Neural progenitor cell (in vitro differentiated cells): ENCODE measurements around the gene SOS2. TPM values are rescaled to one million over a fixed set of nuclear protein-coding genes. Genes with fewer than 3 reads are reported as not detected.
A peak's percentile ranks its signal among the peaks of the same experiment; 100 is the strongest.

Source experiments
- DNase-seq: peaks from one replicate; pipeline ENCODE4 v3.0.0-alpha.2; 2016; ENCODE audit warnings: low spot score
- H2AFZ ChIP-seq: fragments of 200-600 bp; sonication (generic); replicated peaks from 2 replicates; pipeline ENCODE4 v1.6.1; 2016; ENCODE audit warnings: antibody characterized with exemption
- H3F3A ChIP-seq: fragments of 200-600 bp; sonication (generic); 2 replicates; pipeline ENCODE4 v1.6.1; 2016; ENCODE audit warnings: antibody characterized with exemption, low read depth
- H3K27ac ChIP-seq: fragments of 200-600 bp; sonication (generic); 2 replicates; pipeline ENCODE4 v1.5.1; 2016; ENCODE audit warnings: mild to moderate bottlenecking
- H3K27me3 ChIP-seq: fragments of 200-600 bp; sonication (generic); 2 replicates; pipeline ENCODE4 v1.6.1; 2016; ENCODE audit warnings: mild to moderate bottlenecking, moderate library complexity
- H3K36me3 ChIP-seq: fragments of 200-600 bp; sonication (generic); 2 replicates; pipeline ENCODE4 v1.5.1; 2016
- H3K4me1 ChIP-seq: fragments of 200-600 bp; sonication (generic); 2 replicates; pipeline ENCODE4 v1.6.1; 2016; ENCODE audit warnings: mixed run types
- H3K4me2 ChIP-seq: fragments of 200-600 bp; sonication (generic); 2 replicates; pipeline ENCODE4 v1.6.1; 2016
- H3K4me3 ChIP-seq: fragments of 200-600 bp; sonication (generic); 2 replicates; pipeline ENCODE4 v1.5.1; 2016
- H3K79me2 ChIP-seq: fragments of 200-600 bp; sonication (generic); 2 replicates; pipeline ENCODE4 v1.6.1; 2016; ENCODE audit warnings: low read depth
- H3K9ac ChIP-seq: fragments of 200-600 bp; sonication (generic); 2 replicates; pipeline ENCODE4 v1.6.1; 2016
- H3K9me3 ChIP-seq: fragments of 200-600 bp; sonication (generic); 2 replicates; pipeline ENCODE4 v1.5.1; 2016; ENCODE audit warnings: low read depth
- H4K20me1 ChIP-seq: fragments of 200-600 bp; sonication (generic); 2 replicates; pipeline ENCODE4 v1.6.1; 2016; ENCODE audit warnings: low read depth
- H3K27ac Mint-ChIP-seq: 3 replicates; pipeline ENCODE4 v1.8.0; 2021; ENCODE audit warnings: mixed read lengths
- H3K27me3 Mint-ChIP-seq: 2 replicates; pipeline ENCODE4 v1.8.0; 2022; ENCODE audit warnings: low read depth, mild to moderate bottlenecking, inconsistent platforms, moderate library complexity, mixed read lengths; ENCODE audit not compliant: insufficient read depth
- H3K36me3 Mint-ChIP-seq: 3 replicates; pipeline ENCODE4 v1.8.0; 2021; ENCODE audit warnings: mixed read lengths
- H3K4me1 Mint-ChIP-seq: 3 replicates; pipeline ENCODE4 v1.8.0; 2021; ENCODE audit warnings: mixed read lengths
- H3K4me3 Mint-ChIP-seq: 3 replicates; pipeline ENCODE4 v1.8.0; 2021; ENCODE audit warnings: mild to moderate bottlenecking, moderate library complexity, mixed read lengths
- H3K9me3 Mint-ChIP-seq: 3 replicates; pipeline ENCODE4 v1.8.0; 2020; ENCODE audit warnings: mixed read lengths
- CTCF ChIP-seq: fragments of 200-600 bp; sonication (generic); IDR thresholded peaks from 2 replicates; pipeline ENCODE4 v1.5.1; 2017; ENCODE audit warnings: antibody characterized with exemption, mild to moderate bottlenecking
- EZH2 ChIP-seq: fragments of 200-600 bp; sonication (generic); IDR thresholded peaks from 2 replicates; pipeline ENCODE4 v1.6.1; 2017; ENCODE audit warnings: antibody characterized with exemption, mild to moderate bottlenecking, moderate library complexity
- EZH2phosphoT487 ChIP-seq: fragments of 200-600 bp; sonication (generic); IDR thresholded peaks from 2 replicates; pipeline ENCODE4 v1.6.1; 2017; ENCODE audit warnings: antibody characterized with exemption
- total RNA-seq: library from RNA; depleted of rRNA; stranded (reverse); fragments of >200 nt; gene quantifications from 2 replicates; pipeline ENCODE4 v1.2.3, GENCODE V29; 2015; ENCODE audit warnings: low replicate concordance

Gene SOS2
- total RNA-seq, 1 donor from 2014 or later, result 32.3 TPM

GRCh38 chr14:50085570-50086320 is 145.6 kb downstream of the SOS2 start:
- H3K4me3 Mint-ChIP-seq, result no peak overlapping the region
- DNase-seq, result no peak
- Histone ChIP-seq H3F3A (no peaks in the 10 kb centered on the region), H3K4me3 (no peak overlapping the region), H3K4me2 (no peak overlapping the region), H2AFZ (no peak overlapping the region), H3K36me3 (no peaks in the 10 kb centered on the region), H3K27ac (no peak overlapping the region), H3K4me1 (peaks cover 4% of the 10 kb centered on the region), H3K9ac (no peak overlapping the region), H3K27me3 (no peaks in the 10 kb centered on the region), H4K20me1 (no peaks in the 10 kb centered on the region), H3K79me2 (no peaks in the 10 kb centered on the region), H3K9me3 (no peaks in the 10 kb centered on the region)
- TF ChIP-seq EZH2phosphoT487 (no peak), EZH2 (no peak), CTCF (no peak)
- no peaks in the 10 kb centered on the region for H3K27me3 Mint-ChIP-seq
- no peak overlapping the region for H3K27ac Mint-ChIP-seq
- no peaks in the 10 kb centered on the region for H3K9me3 Mint-ChIP-seq
- no peaks in the 10 kb centered on the region for H3K36me3 Mint-ChIP-seq
- H3K4me1 Mint-ChIP-seq, result peaks cover 4% of the 10 kb centered on the region

DNA sequence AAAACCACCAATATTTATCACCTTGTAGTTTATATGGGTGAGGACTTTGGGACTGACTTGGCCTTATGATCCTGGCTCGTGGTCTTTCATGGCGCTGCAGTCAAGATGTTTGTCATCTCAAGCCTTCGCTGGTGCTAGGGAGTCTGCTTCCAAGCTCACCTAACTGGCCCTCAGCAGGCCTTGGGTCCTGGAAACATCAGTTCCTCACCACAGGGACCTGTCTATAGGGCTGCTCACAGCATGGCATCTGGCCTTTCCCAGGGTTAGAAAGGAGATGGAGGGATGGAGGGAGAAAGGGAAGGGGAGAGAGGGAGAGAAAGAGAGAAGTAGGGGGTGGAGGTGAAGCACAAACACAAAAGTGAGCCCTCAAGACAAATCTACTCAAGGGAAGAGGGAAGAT is 146.7 kb downstream of the SOS2 start:
- no peak overlapping the region for H3K4me3 Mint-ChIP-seq
- H3K36me3 Mint-ChIP-seq, result no peaks in the 10 kb centered on the region
- Histone ChIP-seq H3K4me2 (no peak overlapping the region), H3F3A (no peaks in the 10 kb centered on the region), H3K79me2 (no peaks in the 10 kb centered on the region), H3K4me1 (peaks cover 4% of the 10 kb centered on the region), H3K9ac (no peak overlapping the region), H3K9me3 (no peaks in the 10 kb centered on the region), H2AFZ (no peak overlapping the region), H3K36me3 (no peaks in the 10 kb centered on the region), H3K27ac (no peak overlapping the region), H3K4me3 (no peak overlapping the region), H3K27me3 (no peaks in the 10 kb centered on the region), H4K20me1 (no peaks in the 10 kb centered on the region)
- H3K4me1 Mint-ChIP-seq, result peaks cover 4% of the 10 kb centered on the region
- H3K9me3 Mint-ChIP-seq, result no peaks in the 10 kb centered on the region
- no peaks in the 10 kb centered on the region for H3K27me3 Mint-ChIP-seq
- no peak for DNase-seq
- no peak for TF ChIP-seq CTCF
- no peak for TF ChIP-seq EZH2
- no peak for TF ChIP-seq EZH2phosphoT487
- peak overlapping the region; percentile 20 for H3K27ac Mint-ChIP-seq

- H3K27me3 Mint-ChIP-seq, result no peaks in the 10 kb centered on the region
- Histone ChIP-seq H3K4me2 (no peak overlapping the region), H3F3A (no peaks in the 10 kb centered on the region), H3K36me3 (no peaks in the 10 kb centered on the region), H3K4me1 (peaks cover 4% of the 10 kb centered on the region), H2AFZ (no peak overlapping the region), H4K20me1 (no peaks in the 10 kb centered on the region), H3K9me3 (no peaks in the 10 kb centered on the region), H3K27ac (no peak overlapping the region), H3K27me3 (no peaks in the 10 kb centered on the region), H3K9ac (no peak overlapping the region), H3K79me2 (no peaks in the 10 kb centered on the region), H3K4me3 (no peak overlapping the region)
- DNase-seq, result no peak
- H3K4me3 Mint-ChIP-seq, result no peak overlapping the region
- peaks cover 4% of the 10 kb centered on the region for H3K4me1 Mint-ChIP-seq
- no peaks in the 10 kb centered on the region for H3K9me3 Mint-ChIP-seq
- H3K36me3 Mint-ChIP-seq, result no peaks in the 10 kb centered on the region
- H3K27ac Mint-ChIP-seq, result no peak overlapping the region
- TF ChIP-seq CTCF (no peak), EZH2 (no peak), EZH2phosphoT487 (no peak)
These were observed 147.7 kb downstream of the SOS2 start for GRCh38 chr14:50083467-50084337.
